NT2/D1 (cell line): ENCODE results near the gene TRA2B.

Source experiments
- SUZ12 ChIP-seq: IDR thresholded peaks from 2 replicates; pipeline ENCODE4 v1.6.1; 2011; ENCODE audit not compliant: insufficient read length, insufficient read depth; ENCODE audit errors: extremely low read depth
- YY1 ChIP-seq: IDR thresholded peaks from 2 replicates; pipeline ENCODE4 v1.6.1; 2011; ENCODE audit not compliant: insufficient read length, insufficient read depth
- ZNF274 ChIP-seq: IDR thresholded peaks from 2 replicates; pipeline ENCODE4 v1.6.1; 2011; ENCODE audit warnings: mild to moderate bottlenecking, low read depth, low read length

GRCh38 chr3:185937689-185938374 lies at the start of gene TRA2B:
- TF ChIP-seq YY1 (no peak), SUZ12 (no peak), ZNF274 (no peak)
